HuH-7.5 (cell line): ENCODE results near the gene WFDC9.
A peak's percentile ranks its signal among the peaks of the same experiment; 100 is the strongest.
"Not testable (repeated sequence)": the region's sequence is repeated elsewhere in the genome, so short reads cannot be mapped to it uniquely, and the experiment has no call there.

Source experiments
- DNase-seq: peaks from one replicate; pipeline ENCODE4 v3.0.0; 2011; ENCODE audit warnings: low spot score

Gene WFDC9

DNA sequence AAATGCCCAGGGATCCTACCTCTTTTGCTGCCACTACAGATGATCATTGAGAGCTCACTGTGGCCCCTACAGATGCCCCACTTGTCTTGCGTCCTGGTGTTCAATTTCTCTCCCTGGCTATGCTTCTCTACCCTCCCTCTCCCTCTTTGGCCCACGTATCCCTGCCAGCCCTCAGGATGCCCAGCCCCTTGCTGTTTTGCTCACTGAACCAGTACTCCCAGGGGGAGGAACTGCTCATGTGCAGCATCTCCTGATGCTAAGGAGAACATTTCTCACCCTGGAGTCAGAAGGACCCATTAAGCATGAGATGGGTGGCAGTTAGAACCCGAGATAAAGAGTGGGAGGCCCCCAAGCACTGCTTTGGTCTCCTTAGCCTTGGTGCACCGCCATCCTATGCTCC is at the start of gene WFDC9:
TSS of gene WFDC9 (minus strand) at position 101 of the 400 bp plus-strand sequence. CDS start 21,103 bp downstream, outside the sequence.
- DNase-seq: no peak

DNA sequence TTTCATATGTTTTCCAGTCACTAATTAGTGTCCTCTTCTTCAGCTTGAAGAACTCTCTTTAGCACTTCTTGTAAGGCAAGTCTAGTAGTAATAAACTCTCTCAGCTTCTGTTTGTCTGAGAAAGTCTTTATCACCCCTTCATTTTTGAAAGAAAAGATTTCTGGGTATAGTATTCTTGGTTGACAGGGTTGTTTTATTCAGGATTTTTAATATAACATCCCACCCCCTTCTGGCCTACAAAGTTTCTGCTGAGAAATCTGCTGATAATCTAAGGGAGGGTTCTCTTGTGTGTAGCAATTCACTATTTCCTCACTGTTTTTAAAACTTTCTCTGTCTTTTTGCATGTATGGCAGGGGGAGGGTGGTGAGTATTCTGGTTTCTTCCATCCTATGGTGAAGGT is 48.6 kb upstream of the WFDC9 start:
- DNase-seq: no peak

DNA sequence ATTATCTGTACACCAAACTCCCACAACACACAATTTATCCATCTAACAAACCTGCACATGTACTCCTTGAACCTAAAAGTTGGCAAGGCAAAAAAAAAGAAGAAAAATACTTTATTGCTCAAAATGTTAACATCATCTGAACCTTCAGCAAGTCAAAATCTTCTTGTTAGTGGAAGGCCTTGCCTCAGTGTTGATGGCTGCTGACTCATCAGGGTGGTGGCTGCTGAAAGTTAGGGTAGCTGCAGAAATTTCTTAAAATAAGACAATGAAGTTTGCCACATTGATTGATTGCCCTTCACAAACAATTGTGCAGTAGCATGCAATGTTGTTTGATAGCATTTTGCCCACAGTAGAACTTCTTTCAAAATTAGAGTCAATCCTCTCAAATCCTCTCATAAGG is 41.7 kb upstream of the WFDC9 start:
- DNase-seq: no peak

DNA sequence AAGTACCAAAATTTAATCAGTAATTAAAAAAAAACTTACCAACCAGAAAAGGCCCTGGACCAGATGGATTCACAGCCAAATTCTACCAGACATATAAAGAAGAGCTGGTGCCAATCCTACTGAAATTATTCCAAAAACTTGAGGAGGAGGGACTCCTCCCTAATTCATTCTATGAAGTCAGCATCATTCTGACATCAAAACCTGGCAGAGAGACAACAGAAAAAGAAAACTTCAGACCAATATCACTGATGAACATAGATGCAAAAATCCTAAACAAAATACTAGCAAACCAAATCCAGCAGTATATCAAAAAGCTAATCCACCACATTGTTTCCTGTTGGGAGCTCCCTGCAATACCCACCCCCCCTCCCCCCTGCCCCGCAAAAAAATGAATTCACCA is 39.1 kb upstream of the WFDC9 start, which contains the start of gene WFDC11:
TSS of gene WFDC11 (minus strand) at position 101 of the 400 bp plus-strand sequence. CDS start 19,639 bp downstream, outside the sequence.
- no peak for DNase-seq

DNA sequence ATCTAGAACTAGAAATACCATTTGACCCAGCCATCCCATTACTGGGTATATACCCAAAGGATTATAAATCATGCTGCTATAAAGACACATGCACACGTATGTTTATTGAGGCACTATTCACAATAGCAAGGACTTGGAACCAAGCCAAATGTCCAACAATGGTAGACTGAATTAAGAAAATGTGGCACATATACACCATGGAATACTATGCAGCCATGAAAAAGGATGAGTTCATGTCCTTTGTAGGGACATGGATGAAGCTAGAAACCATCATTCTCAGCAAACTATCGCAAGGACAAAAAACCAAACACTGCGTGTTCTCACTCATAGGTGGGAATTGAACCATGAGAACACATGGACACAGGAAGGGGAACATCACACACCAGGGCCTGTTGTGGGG is 26.0 kb upstream of the WFDC9 start:
- DNase-seq: not testable (repeated sequence)

DNA sequence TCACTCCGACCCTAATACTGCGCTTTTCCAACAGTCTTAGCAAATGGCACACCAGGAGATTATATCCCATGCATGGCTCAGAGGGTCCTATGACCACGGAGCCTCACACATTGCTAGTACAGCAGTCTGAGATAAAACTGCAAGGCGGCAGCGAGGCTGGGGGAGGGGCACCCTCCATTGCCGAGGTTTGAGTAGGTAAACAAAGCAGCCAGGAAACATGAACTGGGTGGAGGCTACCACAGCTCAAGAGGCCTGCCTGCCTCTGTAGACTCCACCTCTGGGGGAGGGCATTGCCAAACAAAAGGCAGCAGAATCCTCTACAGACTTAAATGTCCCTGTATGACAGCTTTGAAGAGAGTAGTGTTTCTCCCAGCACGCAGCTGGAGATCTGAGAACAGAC is 20.6 kb upstream of the WFDC9 start:
- not testable (repeated sequence) for DNase-seq

DNA sequence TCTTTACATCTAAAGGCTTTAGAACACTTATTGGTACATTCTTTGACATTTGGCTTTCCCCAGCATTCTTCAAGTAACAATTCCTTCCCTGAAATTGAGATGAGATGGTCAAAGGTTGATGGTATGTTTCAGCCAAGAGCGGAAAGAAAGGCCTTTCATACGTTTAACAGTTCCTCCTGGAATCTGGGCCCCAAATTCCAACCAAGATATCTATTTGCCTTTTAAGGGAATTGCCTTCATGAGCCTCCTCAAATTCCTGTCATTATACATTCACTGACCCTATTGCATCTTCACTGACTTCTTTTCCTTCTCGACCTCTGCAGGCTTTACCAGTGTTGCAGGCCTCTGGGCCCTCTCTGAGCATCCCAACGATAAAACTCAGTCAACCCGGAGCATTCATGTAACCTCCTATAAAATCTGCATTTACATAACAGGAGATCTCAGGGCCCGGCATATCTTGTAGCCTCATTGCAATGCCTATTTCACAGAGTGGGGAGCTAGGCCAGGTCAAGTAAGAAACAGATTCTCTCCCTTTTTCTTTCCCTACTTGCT is 18.3 kb upstream of the WFDC9 start:
- no peak for DNase-seq

DNA sequence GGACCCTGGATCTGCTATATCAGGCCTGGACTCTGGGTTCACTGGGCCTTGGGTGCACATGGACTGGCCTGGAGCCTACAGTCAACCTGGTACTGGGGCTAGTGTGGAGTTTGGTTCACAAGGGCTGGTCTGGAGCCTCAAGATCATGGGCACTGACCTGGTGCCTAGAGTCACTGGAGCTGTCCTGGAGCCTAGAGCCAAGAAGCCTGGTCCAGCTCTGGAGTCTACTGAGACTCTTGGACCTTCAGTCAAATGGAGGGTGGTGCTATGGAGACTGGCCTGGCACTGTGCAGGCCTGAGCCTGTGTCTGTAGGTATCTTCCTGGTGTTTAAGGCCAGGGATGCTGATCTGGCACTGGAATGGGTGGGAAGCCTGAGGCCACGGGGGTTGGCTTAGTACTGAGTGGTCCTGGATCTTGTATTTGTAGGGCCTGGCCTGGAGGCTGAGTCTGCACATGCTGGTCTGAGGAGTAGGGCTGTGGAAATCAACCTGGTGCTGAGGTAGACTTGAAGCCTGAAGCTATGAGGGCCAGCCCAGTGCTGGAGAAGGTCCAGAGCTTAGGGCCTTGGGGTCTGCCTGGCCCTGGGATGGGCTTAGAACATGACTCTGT is 16.5 kb upstream of the WFDC9 start:
- no peak for DNase-seq

DNA sequence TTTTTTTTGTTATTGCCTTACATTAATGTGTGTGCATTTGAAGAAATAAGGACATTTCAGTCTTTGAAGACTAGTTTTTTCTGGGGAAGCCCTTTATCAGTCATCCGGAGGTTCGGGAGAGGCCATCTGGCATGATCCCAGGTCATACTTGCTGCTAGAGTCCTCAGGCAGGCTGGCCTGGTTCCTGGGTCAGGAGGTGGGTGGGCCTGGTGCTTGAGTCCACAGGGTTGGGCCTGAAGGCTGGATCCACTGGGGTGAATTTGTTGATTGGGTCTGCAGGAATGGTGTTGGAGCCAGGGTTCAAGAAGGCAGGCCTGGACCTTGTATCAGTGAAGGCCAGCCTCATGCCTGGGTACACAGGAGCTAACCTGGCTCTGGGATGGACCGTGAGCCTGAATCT is 15.8 kb upstream of the WFDC9 start:
- no peak for DNase-seq

DNA sequence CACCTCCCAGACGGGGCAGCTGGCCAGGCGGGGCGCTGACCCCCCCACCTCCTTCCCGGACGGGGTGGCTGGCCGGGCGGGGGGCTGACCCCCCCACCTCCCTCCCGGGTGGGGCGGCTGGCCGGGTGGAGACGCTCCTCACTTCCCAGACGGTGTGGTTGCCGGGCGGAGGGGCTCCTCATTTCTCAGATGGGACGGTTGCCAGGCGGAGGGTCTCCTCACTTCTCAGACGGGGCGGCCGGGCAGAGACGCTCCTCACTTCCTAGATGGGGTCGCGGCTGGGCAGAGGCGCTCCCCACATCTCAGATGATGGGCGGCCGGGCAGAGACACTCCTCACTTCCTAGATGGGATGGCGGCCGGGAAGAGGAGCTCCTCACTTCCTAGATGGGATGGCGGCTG is 14.8 kb upstream of the WFDC9 start:
- not testable (repeated sequence) for DNase-seq

DNA sequence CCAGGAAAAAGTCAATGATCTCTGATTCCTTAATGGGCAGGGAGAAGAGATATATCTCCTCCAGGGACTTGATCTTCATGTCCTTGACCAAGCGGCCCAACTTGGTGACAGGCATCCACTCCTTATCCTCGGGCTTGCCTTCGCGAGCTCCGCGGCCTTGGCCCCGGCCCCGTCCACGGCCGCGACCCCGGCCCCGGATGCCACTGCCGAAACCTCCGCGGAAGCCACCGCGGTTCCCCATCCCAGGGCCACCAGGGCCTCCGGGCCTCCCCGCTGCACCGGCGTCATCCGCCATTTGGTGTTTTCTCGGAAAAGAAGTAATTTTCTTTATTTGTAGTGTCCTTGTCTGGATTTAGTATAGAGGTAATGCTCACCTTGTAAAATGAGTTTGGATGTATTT is 10.0 kb upstream of the WFDC9 start:
- DNase-seq: not testable (repeated sequence)

DNA sequence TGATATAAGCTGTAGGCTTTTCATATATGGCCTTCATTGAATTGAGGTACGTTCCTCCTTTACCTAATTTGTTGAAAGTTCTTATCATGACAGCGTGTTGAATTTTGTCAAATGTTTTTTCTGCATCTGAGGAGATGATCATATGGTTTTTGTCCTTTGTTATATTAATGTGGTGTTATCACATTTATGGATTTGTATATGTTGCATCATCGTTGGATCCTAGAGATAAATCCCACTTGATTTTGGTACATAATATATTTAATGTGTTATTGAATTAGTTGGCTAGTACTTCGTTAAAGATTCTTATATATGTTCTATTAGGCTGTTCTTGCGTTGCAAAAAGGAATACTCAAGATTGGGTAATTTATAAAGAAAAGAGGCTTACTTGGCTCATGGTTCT is 8.6 kb upstream of the WFDC9 start:
- no peak for DNase-seq

DNA sequence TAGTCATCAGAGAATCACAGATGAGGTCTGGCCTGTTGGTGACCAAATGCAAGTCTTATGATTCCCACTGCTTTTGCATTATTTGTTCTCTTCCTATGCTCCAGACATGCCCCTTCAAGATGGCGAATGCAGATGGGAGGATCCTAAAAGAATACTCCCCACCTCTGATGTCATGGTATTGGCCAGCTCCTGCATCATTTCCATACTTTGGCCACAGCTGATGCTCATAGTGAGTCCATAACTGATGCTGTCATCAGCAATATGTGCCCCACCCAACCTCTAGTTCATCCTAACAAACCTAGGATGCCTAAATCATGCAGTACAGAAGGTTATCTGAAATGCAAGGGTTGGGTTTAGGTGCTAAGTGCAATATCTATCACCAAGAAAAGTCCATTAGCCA is 5.4 kb upstream of the WFDC9 start:
- no peak for DNase-seq

DNA sequence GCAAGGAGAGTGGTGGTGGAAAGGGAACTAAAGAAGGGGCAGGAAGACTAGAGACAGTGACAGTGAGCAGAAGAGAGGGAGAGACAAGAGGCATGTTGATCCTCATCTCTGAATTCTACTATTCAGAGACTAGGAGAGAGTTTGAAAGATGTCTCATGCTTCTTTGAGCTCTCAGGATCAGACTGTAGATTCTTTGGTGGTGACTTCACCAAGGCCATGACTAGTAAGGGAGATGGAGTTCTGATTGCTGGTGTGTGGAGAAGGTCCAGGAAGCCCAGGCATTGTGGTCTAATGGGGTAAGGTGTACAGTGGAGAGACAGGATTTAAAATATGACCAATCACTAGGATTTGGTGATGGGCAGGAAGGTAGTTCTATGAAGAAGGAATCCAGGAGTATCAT is 713 bp downstream of the WFDC9 start:
- no peak for DNase-seq

DNA sequence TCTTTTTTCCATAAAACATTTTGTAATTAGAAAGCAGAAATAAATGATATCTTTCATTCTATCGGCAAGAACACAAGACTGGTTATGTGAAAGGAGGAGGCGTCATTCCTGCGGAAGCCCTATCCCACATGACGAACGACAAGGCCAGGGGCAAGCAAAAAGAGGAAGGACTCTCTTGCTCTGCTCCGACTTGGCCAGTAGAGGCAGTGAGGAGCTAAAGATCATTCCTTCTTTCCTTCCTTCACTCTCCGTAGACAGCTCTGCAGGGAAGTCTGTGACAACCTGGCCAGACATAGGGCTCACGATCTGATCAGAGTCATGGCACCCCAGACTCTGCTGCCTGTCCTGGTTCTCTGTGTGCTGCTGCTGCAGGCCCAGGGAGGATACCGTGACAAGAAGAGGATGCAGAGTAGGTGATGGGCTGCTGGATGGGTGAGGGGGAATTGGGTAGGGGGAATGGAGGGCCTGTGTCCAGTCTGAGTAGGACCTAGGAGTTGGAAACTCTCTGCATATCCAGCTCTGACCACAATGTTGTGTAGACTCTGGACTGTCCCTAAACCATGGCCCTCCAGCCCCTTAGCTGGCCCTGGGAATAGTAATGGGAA is 1.5 kb downstream of the WFDC9 start, which contains the start of gene WFDC10A:
TSS of gene WFDC10A (plus strand) at position 244 of the 605 bp plus-strand sequence. CDS start at position 319, 75 bp downstream.
- peak; percentile 44 for DNase-seq

DNA sequence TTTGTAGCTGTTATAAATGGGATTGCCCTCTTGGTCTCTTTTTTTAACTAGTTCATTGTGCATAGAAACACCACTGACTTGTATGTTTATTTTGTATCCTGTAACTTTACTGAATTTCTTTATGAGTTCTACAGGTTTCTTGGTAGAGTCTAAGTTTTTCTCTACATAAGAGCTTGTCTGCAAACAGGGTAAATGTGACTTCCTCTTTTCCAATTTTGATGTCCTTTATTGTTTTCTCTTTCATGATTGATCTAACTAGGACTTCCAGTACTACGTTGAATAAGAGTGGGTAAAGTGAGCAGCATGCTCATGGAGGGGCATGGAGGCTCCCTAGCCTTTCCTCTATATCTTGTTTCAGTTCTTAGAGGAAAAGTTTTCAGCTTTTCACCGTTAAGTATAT is 4.5 kb downstream of the WFDC9 start:
- DNase-seq: no peak

DNA sequence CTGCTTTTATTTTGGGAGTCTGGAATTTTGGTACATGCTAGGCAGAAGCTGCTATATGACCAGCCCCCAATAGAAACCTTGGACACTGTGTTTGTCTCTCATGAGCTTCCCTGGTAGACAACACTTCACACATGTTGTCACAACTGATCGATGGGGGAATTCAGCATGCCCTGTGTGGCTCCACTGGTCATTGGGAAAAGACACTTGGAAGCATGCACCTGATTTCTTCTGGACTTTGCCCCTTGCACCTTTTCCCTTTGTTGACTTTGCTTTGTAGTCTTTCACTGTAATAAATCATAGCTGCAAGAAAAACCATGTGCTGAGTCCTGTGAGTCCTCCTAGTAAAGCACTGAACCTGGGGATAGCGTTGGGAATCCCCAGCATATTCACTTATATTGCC is 9.5 kb downstream of the WFDC9 start:
- DNase-seq: no peak

DNA sequence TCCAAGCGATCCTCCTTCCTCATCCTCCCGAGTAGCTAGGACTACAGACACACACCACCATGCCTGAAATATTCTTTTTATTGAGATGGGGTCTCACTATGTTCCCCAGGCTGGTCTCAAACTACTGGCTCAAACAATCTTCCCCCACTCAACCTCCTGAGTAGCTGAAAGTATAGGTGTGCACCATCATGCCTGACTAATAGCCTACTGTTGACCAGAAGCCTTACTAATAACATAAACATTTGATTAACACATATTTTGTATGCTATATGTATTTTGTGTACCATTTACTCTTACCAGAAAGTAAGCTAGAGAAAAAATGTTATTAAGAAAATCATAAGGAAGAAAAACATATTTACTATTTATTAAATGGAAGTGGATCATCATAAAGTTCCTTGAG is 13.5 kb downstream of the WFDC9 start:
- DNase-seq: no peak

DNA sequence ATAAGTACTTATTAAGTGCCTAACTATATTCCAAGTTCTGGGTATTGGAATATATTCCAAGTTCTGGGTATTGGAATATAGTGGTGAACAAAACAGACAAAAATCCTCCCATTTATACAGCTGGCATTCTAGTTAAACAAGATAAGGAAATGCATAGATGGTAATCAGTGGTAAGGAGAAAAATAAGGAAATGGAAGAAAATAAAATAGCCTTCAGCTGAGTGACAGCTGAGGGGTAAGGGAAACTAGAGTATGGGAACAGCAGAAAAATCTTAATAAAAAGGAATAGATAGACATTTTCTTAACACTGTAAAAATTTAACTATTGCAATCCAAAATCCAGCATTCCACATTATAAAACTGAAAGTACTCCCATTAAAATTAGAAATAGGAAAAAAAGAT is 18.8 kb downstream of the WFDC9 start:
- no peak for DNase-seq

DNA sequence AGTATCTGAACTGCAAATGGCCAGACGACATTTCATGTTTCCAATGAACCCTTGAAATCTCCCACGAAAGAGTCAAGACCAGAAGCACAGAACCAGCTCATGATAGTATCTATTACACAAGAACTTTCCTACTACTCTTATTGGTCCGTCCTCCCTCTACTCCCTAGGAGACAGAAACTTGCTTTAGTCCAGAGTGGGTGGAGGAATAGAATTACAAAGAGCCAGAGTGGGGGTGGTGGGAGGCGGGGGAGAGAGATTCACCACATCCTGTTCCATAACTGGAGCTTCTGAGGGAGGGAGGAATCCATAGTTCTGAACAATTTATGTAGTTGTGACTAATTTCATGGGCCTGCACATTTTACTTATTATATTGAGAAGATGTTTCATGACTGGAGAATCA is 20.0 kb downstream of the WFDC9 start:
- no peak for DNase-seq

DNA sequence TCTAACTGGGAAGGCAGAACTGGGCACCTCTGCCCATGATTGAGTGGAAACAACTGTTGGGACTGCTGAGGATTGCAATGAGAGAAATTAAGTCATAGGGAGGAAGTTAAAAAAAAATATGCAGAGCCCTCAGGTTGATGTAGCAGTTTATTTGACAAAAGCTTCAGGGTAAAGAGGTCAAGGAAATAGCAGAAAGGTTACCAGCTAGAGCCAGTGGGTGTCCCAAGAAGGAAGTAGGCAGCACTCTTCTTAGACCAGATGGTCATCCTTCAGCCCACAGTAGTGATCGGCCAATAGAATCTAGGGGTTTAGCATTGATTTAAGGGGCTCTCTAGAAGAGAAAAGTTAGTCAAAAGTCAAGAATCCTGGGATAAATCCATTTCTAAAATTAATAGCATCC is 23.3 kb downstream of the WFDC9 start:
- no peak for DNase-seq

DNA sequence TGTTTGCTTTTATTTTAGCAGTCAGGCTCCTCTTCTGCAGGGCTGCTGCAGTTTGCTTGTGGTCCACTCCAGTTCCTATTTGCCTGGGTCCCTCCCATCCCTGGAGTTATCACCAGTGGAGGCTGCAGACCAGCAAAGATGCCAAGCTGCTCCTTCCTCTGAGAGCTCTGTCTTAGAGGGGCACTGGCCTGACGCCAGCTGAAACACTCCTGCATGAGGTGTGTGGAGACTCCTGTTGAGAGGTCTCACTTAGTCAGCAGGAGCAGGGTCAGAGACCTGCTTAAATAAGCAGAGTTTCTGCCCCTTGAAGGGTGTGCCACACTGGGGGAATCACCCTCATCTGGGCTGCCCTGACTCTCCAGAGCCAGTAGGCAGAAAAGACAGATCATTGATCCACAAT is 35.8 kb downstream of the WFDC9 start:
- DNase-seq: no peak

DNA sequence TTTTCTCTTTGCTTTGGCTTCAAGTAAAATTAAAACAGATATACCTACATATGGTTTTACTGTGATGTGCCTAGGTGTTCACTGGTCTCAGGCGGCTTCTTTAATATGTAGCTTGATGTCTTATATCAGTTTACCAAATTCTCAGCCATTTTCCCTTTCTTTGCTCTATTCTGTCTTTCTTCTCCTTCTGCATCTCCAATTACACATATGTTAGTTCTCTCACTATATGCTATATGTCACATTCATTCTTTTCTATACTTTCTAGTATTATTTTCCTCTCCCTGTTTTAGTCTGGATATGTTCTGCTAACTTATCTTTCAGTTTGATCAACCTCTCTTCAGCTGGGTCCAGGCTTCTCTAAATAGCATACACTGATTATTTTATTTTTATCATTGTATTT is 37.6 kb downstream of the WFDC9 start:
- DNase-seq: no peak
